A673 (cell line): ENCODE data around the gene CRP.

ENCODE experiments used
- CTCF ChIP-seq: fragments of 300-800, 200-600 bp; sonication (generic); conservative IDR thresholded peaks from 2 replicates; pipeline ENCODE4 v1.5.1; 2017; ENCODE audit warnings: low read depth, mild to moderate bottlenecking, antibody characterized with exemption, low read length, moderate library complexity, mixed read lengths
- EZH2 ChIP-seq: fragments of 200-600 bp; sonication (generic); IDR thresholded peaks from 2 replicates; pipeline ENCODE4 v1.6.1; 2017; ENCODE audit warnings: borderline replicate concordance, low read depth, mild to moderate bottlenecking, mixed read lengths, antibody characterized with exemption, low read length; ENCODE audit not compliant: poor library complexity, severe bottlenecking

- TF ChIP-seq CTCF = no peak
- TF ChIP-seq EZH2 = no peak
Observed at GRCh38 chr1:159752135-159752580, 37.8 kb upstream of the CRP start.
